ENCODE data around the gene SGMS1. TPM values are rescaled to one million over a fixed set of nuclear protein-coding genes. Genes with fewer than 3 reads are reported as not detected.
A peak's percentile ranks its signal among the peaks of the same experiment; 100 is the strongest.

Gene SGMS1
- total and polyA plus RNA-seq, 2 donors (not counting 1 experiment from before 2014, with no cell fraction given): 10.0 to 43.5 TPM

GRCh38 chr10:50312464-50313437 lies 311.0 kb downstream of the SGMS1 start:
- no peaks in the 10 kb centered on the region for H3K27me3 ChIP-seq (replicated peaks in 1 of 4; ENCODE audit: control extremely low read depth in 1 of 4, control insufficient read depth in 3 of 4, insufficient read depth in 4 of 4, low read length in 3 of 4)
- peaks cover 0 to 20% of the 10 kb centered on the region in 2 experiments for H3K36me3 ChIP-seq (replicated peaks in 1 of 2; ENCODE audit: control extremely low read depth in 1 of 2, control insufficient read depth in 1 of 2, extremely low read depth in 1 of 2, insufficient read depth in 2 of 2, low read length in 1 of 2)
- H3K4me3 ChIP-seq (ENCODE audit: control extremely low read depth in 1 of 5, extremely low read depth in 1 of 5, insufficient read depth in 1 of 5, low read depth in 2 of 5, low read length in 4 of 5): no peak overlapping the region
- ChIA-PET POLR2A (no interaction called here), CTCF (interaction anchor here (1.1 kb wide), 1 partner anchor 104 kb away, joined by 5 read pairs; no protein-coding TSS in a partner anchor)
- ATAC-seq (ENCODE audit: low read depth) (no peak), DNase-seq (no peak)
- H3K9me3 ChIP-seq (ENCODE audit: control extremely low read depth in 1 of 3, control insufficient read depth in 2 of 3, insufficient read depth in 1 of 3, low read length in 2 of 3): no peaks in the 10 kb centered on the region
- peaks cover 24% of the 10 kb centered on the region for H3K4me1 Mint-ChIP-seq
- no peaks in the 10 kb centered on the region for H3K79me2 ChIP-seq (ENCODE audit: control insufficient read depth, insufficient read depth, low read length)
- TF ChIP-seq, protein P1, sequence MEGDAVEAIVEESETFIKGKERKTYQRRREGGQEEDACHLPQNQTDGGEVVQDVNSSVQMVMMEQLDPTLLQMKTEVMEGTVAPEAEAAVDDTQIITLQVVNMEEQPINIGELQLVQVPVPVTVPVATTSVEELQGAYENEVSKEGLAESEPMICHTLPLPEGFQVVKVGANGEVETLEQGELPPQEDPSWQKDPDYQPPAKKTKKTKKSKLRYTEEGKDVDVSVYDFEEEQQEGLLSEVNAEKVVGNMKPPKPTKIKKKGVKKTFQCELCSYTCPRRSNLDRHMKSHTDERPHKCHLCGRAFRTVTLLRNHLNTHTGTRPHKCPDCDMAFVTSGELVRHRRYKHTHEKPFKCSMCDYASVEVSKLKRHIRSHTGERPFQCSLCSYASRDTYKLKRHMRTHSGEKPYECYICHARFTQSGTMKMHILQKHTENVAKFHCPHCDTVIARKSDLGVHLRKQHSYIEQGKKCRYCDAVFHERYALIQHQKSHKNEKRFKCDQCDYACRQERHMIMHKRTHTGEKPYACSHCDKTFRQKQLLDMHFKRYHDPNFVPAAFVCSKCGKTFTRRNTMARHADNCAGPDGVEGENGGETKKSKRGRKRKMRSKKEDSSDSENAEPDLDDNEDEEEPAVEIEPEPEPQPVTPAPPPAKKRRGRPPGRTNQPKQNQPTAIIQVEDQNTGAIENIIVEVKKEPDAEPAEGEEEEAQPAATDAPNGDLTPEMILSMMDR (IDR thresholded peaks at IDR 0.05): no peak
- peaks cover 9 to 14% of the 10 kb centered on the region in 2 donors for H3K4me1 ChIP-seq (ENCODE audit: control insufficient read depth in 2 of 2, insufficient read depth in 2 of 2, low read length in 2 of 2)
- 78% methylated on average over 3 of the region's 10 CpGs for WGBS (ENCODE audit: insufficient coverage)
- no peaks in the 10 kb centered on the region for H4K20me1 ChIP-seq (ENCODE audit: control insufficient read depth, insufficient read depth, low read length, poor library complexity, severe bottlenecking)
- no peak overlapping the region for H3K4me2 ChIP-seq (replicated peaks; ENCODE audit: low read depth, low read length, poor library complexity, severe bottlenecking)
- H3K27ac ChIP-seq (ENCODE audit: low read length in 2 of 2): no peak overlapping the region
- peaks cover 3% of the 10 kb centered on the region for H3K9me3 Mint-ChIP-seq (ENCODE audit: insufficient read depth)
- H3K27ac Mint-ChIP-seq: no peak overlapping the region
- no peaks in the 10 kb centered on the region for H3K27me3 Mint-ChIP-seq
- intact Hi-C loops (cut with micrococcal nuclease): loop anchor here (10.0 kb wide), 1 partner anchor 52 kb away; no protein-coding TSS in a partner anchor
- H3K4me3 Mint-ChIP-seq: no peak overlapping the region
- H2AFZ ChIP-seq (ENCODE audit: insufficient read depth, low read depth, low read length, poor library complexity, severe bottlenecking): no peak overlapping the region
- H3K9ac ChIP-seq (ENCODE audit: low read length): no peak overlapping the region

GRCh38 chr10:50310560-50311174 lies 313.1 kb downstream of the SGMS1 start:
- H3K9me3 ChIP-seq (ENCODE audit: control extremely low read depth in 1 of 3, control insufficient read depth in 2 of 3, insufficient read depth in 1 of 3, low read length in 2 of 3): no peaks in the 10 kb centered on the region
- no peaks in the 10 kb centered on the region for H3K79me2 ChIP-seq (ENCODE audit: control insufficient read depth, insufficient read depth, low read length)
- 100% methylated on average over 2 of the region's 4 CpGs for WGBS (ENCODE audit: insufficient coverage)
- no peak overlapping the region for H2AFZ ChIP-seq (ENCODE audit: insufficient read depth, low read depth, low read length, poor library complexity, severe bottlenecking)
- Mint-ChIP-seq H3K4me3 (no peak overlapping the region), H3K4me1 (peaks cover 7% of the 10 kb centered on the region), H3K9me3 (ENCODE audit: insufficient read depth) (peaks cover 3% of the 10 kb centered on the region), H3K27me3 (no peaks in the 10 kb centered on the region), H3K27ac (no peak overlapping the region)
- H3K4me3 ChIP-seq (ENCODE audit: control extremely low read depth in 1 of 5, extremely low read depth in 1 of 5, insufficient read depth in 1 of 5, low read depth in 2 of 5, low read length in 4 of 5): no peak overlapping the region
- H3K27me3 ChIP-seq (replicated peaks in 1 of 4; ENCODE audit: control extremely low read depth in 1 of 4, control insufficient read depth in 3 of 4, insufficient read depth in 4 of 4, low read length in 3 of 4): no peaks in the 10 kb centered on the region
- no peak overlapping the region for H3K4me2 ChIP-seq (replicated peaks; ENCODE audit: low read depth, low read length, poor library complexity, severe bottlenecking)
- no peak overlapping the region for H3K9ac ChIP-seq (ENCODE audit: low read length)
- peak; percentile 22 for DNase-seq
- no peak for ATAC-seq (ENCODE audit: low read depth)
- H3K27ac ChIP-seq (ENCODE audit: low read length in 2 of 2): no peak overlapping the region
- H3K4me1 ChIP-seq (ENCODE audit: control insufficient read depth in 2 of 2, insufficient read depth in 2 of 2, low read length in 2 of 2): peaks cover 0 to 4% of the 10 kb centered on the region in 2 donors
- peaks cover 0 to 26% of the 10 kb centered on the region in 2 experiments for H3K36me3 ChIP-seq (replicated peaks in 1 of 2; ENCODE audit: control extremely low read depth in 1 of 2, control insufficient read depth in 1 of 2, extremely low read depth in 1 of 2, insufficient read depth in 2 of 2, low read length in 1 of 2)
- intact Hi-C loops (cut with micrococcal nuclease): loop anchor here (10.0 kb wide), 1 partner anchor 54 kb away; no protein-coding TSS in a partner anchor
- POLR2A ChIA-PET: no interaction called here
- CTCF ChIA-PET: interaction anchor here (1.1 kb wide), 1 partner anchor 20 kb away, joined by 3 read pairs; no protein-coding TSS in a partner anchor
- no peaks in the 10 kb centered on the region for H4K20me1 ChIP-seq (ENCODE audit: control insufficient read depth, insufficient read depth, low read length, poor library complexity, severe bottlenecking)
- TF ChIP-seq, protein P1 (IDR thresholded peaks at IDR 0.05): peak; percentile 51
- TF ChIP-seq EZH2 (IDR thresholded peaks at IDR 0.05; ENCODE audit: borderline replicate concordance, insufficient read depth, low read depth, low read length, poor library complexity, severe bottlenecking): no peak
